Measurements from ENCODE around the gene NT5E.
A peak's percentile ranks its signal among the peaks of the same experiment; 100 is the strongest.
"Not testable (repeated sequence)": the region's sequence is repeated elsewhere in the genome, so short reads cannot be mapped to it uniquely, and the experiment has no call there.

The NT5E gene

GRCh38 chr6:85449818-85450759 is at the start of gene NT5E:
Gene NT5E, plus strand, starts transcription at chr6:85450083. Its CDS starts 57 bp downstream, at chr6:85450140.
- DNase-seq (ENCODE audit: extremely low read depth in 1 of 2, low read depth in 1 of 2), result peak in 1 of 2 donors; percentile 46

- DNase-seq (ENCODE audit: extremely low read depth in 1 of 2, low read depth in 1 of 2), result no peak
These were observed 49.6 kb upstream of the NT5E start for GRCh38 chr6:85400331-85400730.

- DNase-seq (ENCODE audit: extremely low read depth in 1 of 2, low read depth in 1 of 2), result no peak
These were observed 48.5 kb upstream of the NT5E start for GRCh38 chr6:85401186-85402021.

- no peak for DNase-seq (ENCODE audit: extremely low read depth in 1 of 2, low read depth in 1 of 2)
These were observed 47.8 kb upstream of the NT5E start for GRCh38 chr6:85402071-85402470.

GRCh38 chr6:85402922-85403321 is 47.0 kb upstream of the NT5E start:
- no peak for DNase-seq (ENCODE audit: extremely low read depth in 1 of 2, low read depth in 1 of 2)

GRCh38 chr6:85403331-85404015 is 46.4 kb upstream of the NT5E start:
- DNase-seq (ENCODE audit: extremely low read depth in 1 of 2, low read depth in 1 of 2), result no peak

GRCh38 chr6:85404016-85404563 is 45.8 kb upstream of the NT5E start:
- DNase-seq (ENCODE audit: extremely low read depth in 1 of 2, low read depth in 1 of 2), result not testable (repeated sequence)

- no peak for DNase-seq (ENCODE audit: extremely low read depth in 1 of 2, low read depth in 1 of 2)
These were observed 45.2 kb upstream of the NT5E start for GRCh38 chr6:85404564-85405174.

- DNase-seq (ENCODE audit: extremely low read depth in 1 of 2, low read depth in 1 of 2), result no peak
These were observed 44.6 kb upstream of the NT5E start for GRCh38 chr6:85405175-85405852.

GRCh38 chr6:85405853-85406198 is 44.1 kb upstream of the NT5E start:
- no peak for DNase-seq (ENCODE audit: extremely low read depth in 1 of 2, low read depth in 1 of 2)

GRCh38 chr6:85406641-85407075 is 43.2 kb upstream of the NT5E start:
- DNase-seq (ENCODE audit: extremely low read depth in 1 of 2, low read depth in 1 of 2), result no peak

- no peak for DNase-seq (ENCODE audit: extremely low read depth in 1 of 2, low read depth in 1 of 2)
These were observed 41.8 kb upstream of the NT5E start for GRCh38 chr6:85408039-85408438.

- no peak for DNase-seq (ENCODE audit: extremely low read depth in 1 of 2, low read depth in 1 of 2)
These were observed 36.9 kb upstream of the NT5E start for GRCh38 chr6:85412911-85413430.

- DNase-seq (ENCODE audit: extremely low read depth in 1 of 2, low read depth in 1 of 2), result no peak
These were observed 33.8 kb upstream of the NT5E start for GRCh38 chr6:85416049-85416448.

- no peak for DNase-seq (ENCODE audit: extremely low read depth in 1 of 2, low read depth in 1 of 2)
These were observed 33.1 kb upstream of the NT5E start for GRCh38 chr6:85416766-85417165.

- DNase-seq (ENCODE audit: extremely low read depth in 1 of 2, low read depth in 1 of 2), result no peak
These were observed 32.5 kb upstream of the NT5E start for GRCh38 chr6:85417336-85417735.

GRCh38 chr6:85418059-85418458 is 31.8 kb upstream of the NT5E start:
- DNase-seq (ENCODE audit: extremely low read depth in 1 of 2, low read depth in 1 of 2), result no peak

- DNase-seq (ENCODE audit: extremely low read depth in 1 of 2, low read depth in 1 of 2), result no peak
These were observed 30.7 kb upstream of the NT5E start for GRCh38 chr6:85419046-85419759.

GRCh38 chr6:85420551-85420950 is 29.3 kb upstream of the NT5E start:
- no peak for DNase-seq (ENCODE audit: extremely low read depth in 1 of 2, low read depth in 1 of 2)
